Adrenal gland (tissue), 5 donors: ENCODE results near the gene RNU5B-1.

Experiments used
- POLR2A ChIP-seq, 2 donors: fragments of 450-650 bp; IDR thresholded peaks; one replicate each; pipeline ENCODE4 v1.6.1; 2017; ENCODE audit warnings: antibody characterized with exemption in 2 of 2, mild to moderate bottlenecking in 2 of 2, moderate library complexity in 1 of 2
- TF ChIP-seq, protein P1 (sequence below), 6 experiments: fragments of 450-650 bp in 4 of 6; fragments of 200-600 bp in 2 of 6; sonication (generic) in 1 of 6; IDR thresholded peaks; 1 replicate in 5 of 6; 2 replicates in 1 of 6; pipeline versions ENCODE4 v1.5.1 to v1.8.0; 2016 to 2021; ENCODE audit warnings: antibody characterized with exemption in 6 of 6, mild to moderate bottlenecking in 2 of 6, moderate library complexity in 1 of 6
- donor health status: DM: no; HTN: no; CAD: no.

- TF ChIP-seq, protein P1, sequence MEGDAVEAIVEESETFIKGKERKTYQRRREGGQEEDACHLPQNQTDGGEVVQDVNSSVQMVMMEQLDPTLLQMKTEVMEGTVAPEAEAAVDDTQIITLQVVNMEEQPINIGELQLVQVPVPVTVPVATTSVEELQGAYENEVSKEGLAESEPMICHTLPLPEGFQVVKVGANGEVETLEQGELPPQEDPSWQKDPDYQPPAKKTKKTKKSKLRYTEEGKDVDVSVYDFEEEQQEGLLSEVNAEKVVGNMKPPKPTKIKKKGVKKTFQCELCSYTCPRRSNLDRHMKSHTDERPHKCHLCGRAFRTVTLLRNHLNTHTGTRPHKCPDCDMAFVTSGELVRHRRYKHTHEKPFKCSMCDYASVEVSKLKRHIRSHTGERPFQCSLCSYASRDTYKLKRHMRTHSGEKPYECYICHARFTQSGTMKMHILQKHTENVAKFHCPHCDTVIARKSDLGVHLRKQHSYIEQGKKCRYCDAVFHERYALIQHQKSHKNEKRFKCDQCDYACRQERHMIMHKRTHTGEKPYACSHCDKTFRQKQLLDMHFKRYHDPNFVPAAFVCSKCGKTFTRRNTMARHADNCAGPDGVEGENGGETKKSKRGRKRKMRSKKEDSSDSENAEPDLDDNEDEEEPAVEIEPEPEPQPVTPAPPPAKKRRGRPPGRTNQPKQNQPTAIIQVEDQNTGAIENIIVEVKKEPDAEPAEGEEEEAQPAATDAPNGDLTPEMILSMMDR (IDR thresholded peaks at IDR 0.05) = no peak
- TF ChIP-seq POLR2A (IDR thresholded peaks at IDR 0.05) = no peak
Observed at GRCh38 chr15:65300924-65301441, 3.5 kb upstream of the RNU5B-1 start.
